HG03280 (cell line): ENCODE results near the gene PROSER2.

ENCODE experiments used
- ATAC-seq: cut with Tn5 transposase; IDR thresholded peaks from one replicate; pipeline ENCODE4 v1.9.1; 2021; ENCODE audit warnings: mild to moderate bottlenecking, moderate library complexity; ENCODE audit not compliant: unreplicated experiment

PROSER2 gene

DNA sequence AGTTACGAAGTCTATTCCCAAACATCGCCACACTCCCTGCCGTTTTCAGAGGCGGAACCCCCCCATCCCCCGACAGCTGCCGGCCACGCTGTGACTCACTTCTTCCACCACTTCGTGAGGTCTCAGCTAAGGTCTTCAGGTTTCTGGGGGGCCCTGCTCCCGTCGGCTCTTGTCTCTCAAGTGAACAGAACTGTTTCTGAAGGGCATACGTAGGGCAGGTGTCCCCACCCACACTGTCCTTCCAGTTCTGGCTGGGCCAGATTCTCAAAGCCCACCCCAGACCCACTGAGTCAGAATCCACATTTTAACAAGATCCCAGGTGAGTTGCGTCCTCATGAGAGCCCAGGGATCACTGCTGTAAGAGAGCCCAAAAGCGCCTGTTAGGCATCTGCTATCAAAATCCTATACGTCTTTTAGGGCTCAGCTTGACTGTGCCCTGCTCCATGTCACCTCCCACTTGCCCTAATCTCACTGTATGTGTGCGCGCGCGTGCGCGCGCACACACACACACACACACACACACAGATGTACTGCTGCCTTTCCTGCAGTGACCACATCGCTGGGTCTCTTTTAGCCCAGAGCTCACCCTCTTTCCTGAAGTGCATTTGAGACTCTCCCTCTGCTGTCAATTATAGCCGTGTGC, 78.8 kb downstream of the PROSER2 start:
- ATAC-seq: no peak

DNA sequence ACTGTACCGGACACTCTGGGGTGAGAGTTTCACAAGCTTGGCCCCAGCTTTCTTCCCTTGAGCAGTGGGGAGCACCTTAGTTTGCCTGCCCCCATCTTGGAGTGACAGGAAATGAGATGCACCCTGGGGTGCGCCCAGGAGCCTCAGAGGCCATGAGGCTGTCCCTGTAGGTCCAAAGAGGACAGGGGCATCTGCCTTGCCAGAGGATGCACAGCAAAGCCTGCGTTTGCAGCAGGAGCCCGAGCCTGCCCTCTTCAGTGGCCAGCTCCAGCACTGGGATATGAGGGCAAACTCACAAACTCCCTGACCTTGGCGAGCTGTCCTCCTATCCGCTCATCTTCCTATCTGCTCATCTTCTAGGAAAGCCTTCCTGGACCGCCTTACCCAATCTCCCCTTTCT, 79.5 kb downstream of the PROSER2 start:
- ATAC-seq: no peak

GRCh38 chr10:11906714-11907113, 83.6 kb downstream of the PROSER2 start:
- ATAC-seq: no peak

DNA sequence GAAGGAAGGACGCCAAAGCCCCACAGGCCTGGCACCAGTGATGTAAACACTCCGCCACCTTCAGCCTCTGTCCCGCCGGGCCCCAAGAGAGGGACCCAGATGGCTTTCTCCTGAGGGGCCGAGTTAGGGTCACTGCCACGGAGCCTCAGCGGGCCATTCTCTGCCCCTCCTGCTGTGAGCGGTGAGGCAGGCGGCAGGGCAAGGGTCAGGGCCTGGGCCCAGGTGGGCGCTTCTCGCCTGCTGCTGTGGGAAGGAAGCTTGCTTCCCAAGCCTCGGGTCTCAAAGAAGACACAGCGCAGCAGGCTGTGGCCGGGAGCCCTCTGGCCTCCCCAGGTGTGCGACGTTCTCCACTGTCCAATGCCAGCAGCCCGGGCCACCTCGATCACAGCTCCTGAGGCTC, 84.8 kb downstream of the PROSER2 start:
- no peak for ATAC-seq

DNA sequence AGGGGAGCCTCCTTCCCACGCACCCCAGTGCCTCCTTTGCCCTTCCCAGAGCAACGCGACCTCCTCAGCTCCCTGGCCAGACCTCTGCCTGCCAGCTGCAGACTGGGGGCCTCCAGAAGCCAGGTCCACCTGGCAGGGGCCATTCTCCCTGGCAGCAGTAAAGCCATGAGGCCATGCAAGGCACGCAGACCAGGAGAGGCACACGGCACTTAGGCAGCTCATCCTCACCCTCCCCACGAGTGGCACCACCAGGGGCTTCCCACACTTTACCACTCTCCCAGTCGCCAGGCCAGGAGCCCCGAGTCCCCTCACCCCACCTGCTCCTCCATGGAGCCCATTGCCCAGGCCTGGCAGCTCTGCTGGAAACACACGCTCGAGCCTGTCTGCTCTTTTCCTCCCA, 85.4 kb downstream of the PROSER2 start:
- no peak for ATAC-seq

GRCh38 chr10:11908991-11909390, 85.8 kb downstream of the PROSER2 start:
- ATAC-seq: no peak

- no peak for ATAC-seq
Observed at GRCh38 chr10:11909618-11910017, 86.5 kb downstream of the PROSER2 start.

- no peak for ATAC-seq
Observed at GRCh38 chr10:11910102-11910501, 86.9 kb downstream of the PROSER2 start.

DNA sequence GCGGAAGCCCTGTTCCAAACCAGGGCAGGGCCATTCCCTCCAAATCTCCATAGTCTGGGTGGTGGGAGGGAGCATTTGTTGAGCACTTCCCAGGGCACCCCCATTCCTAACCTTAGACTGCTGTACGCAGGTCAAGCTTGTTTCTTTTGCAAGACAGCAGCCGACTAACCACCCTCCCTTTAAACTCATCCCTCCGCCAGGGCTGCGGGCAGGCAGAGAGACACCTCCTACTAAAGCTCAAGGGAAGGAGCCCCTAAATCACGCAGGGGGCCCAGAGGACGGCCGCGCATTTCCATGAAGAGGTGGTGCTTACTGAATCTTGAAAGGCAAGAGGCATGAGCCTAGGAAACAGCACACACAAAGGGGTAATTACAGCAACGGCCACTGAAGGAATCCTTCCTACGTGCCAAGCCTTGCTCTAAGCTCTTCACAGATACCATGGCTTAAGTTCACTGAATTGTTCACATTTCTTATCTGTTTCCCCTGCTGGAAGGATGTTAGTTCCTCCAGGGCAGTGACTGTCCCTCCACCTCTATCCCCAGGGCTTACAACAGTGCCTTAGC, 90.0 kb downstream of the PROSER2 start:
- no peak for ATAC-seq

- no peak for ATAC-seq
Observed at GRCh38 chr10:11918384-11918783, 95.2 kb downstream of the PROSER2 start.

GRCh38 chr10:11919271-11919670, 96.1 kb downstream of the PROSER2 start:
- no peak for ATAC-seq
